Stimulated activated CD8-positive, alpha-beta memory T cell treated with anti-CD3 and anti-CD28 coated beads, Interleukin-4, amount 100 ng/mL, for 48 hours (primary cell): Measurements from ENCODE around the gene STX12.
"Not testable (repeated sequence)": the region's sequence is repeated elsewhere in the genome, so short reads cannot be mapped to it uniquely, and the experiment has no call there.

Experiments used
- DNase-seq: peaks from one replicate; pipeline ENCODE4 v3.0.0-alpha.2; 2020

The STX12 gene

GRCh38 chr1:27772932-27773825, at the start of gene STX12:
Gene STX12 (plus strand): TSS chr1:27773219. CDS start chr1:27773308, 89 bp downstream.
- peak; percentile 99 for DNase-seq

GRCh38 chr1:27724961-27725373, 48.1 kb upstream of the STX12 start:
- no peak for DNase-seq

- DNase-seq = peak; percentile 100
Measured at GRCh38 chr1:27725374-27726172, 47.4 kb upstream of the STX12 start, which contains the start of gene FAM76A. Gene FAM76A (plus strand): TSS chr1:27725961. CDS start chr1:27726081, 120 bp downstream.

GRCh38 chr1:27726173-27727044, 46.6 kb upstream of the STX12 start:
- peak; percentile 64 for DNase-seq

GRCh38 chr1:27727126-27727525, 45.9 kb upstream of the STX12 start:
- no peak for DNase-seq

GRCh38 chr1:27736252-27736651, 36.8 kb upstream of the STX12 start:
- DNase-seq = no peak

GRCh38 chr1:27741121-27741520, 31.9 kb upstream of the STX12 start:
- DNase-seq = no peak

- DNase-seq = no peak
Measured at GRCh38 chr1:27744556-27744955, 28.5 kb upstream of the STX12 start.

GRCh38 chr1:27745466-27745865, 27.6 kb upstream of the STX12 start:
- no peak for DNase-seq

GRCh38 chr1:27752360-27752759, 20.7 kb upstream of the STX12 start:
- no peak for DNase-seq

- DNase-seq = no peak
Measured at GRCh38 chr1:27755286-27755685, 17.7 kb upstream of the STX12 start.

- no peak for DNase-seq
Measured at GRCh38 chr1:27755865-27756264, 17.2 kb upstream of the STX12 start.

GRCh38 chr1:27759236-27759635, 13.8 kb upstream of the STX12 start:
- no peak for DNase-seq

- no peak for DNase-seq
Measured at GRCh38 chr1:27760426-27760825, 12.6 kb upstream of the STX12 start.

GRCh38 chr1:27762033-27762432, 11.0 kb upstream of the STX12 start:
- no peak for DNase-seq

GRCh38 chr1:27763358-27763757, 9.7 kb upstream of the STX12 start:
- no peak for DNase-seq

- no peak for DNase-seq
Measured at GRCh38 chr1:27770293-27770830, 2.7 kb upstream of the STX12 start.

GRCh38 chr1:27772036-27772931, 735 bp upstream of the STX12 start:
- DNase-seq = no peak

- DNase-seq = no peak
Measured at GRCh38 chr1:27773826-27774445, 917 bp downstream of the STX12 start.

GRCh38 chr1:27774654-27775053, 1.6 kb downstream of the STX12 start:
- no peak for DNase-seq

- DNase-seq = not testable (repeated sequence)
Measured at GRCh38 chr1:27775336-27775735, 2.3 kb downstream of the STX12 start.
